SK-N-SH (cell line): ENCODE results near the gene LAMA1. TPM values are rescaled to one million over a fixed set of nuclear protein-coding genes. Genes with fewer than 3 reads are reported as not detected.

Experiments used
- CTCF ChIA-PET: fragments of 300-600, 350-600 bp; formaldehyde crosslinking; extraction: SDS; loops from one replicate; lab custom pipeline; 2021; lab: Yijun Ruan, JAX
- POLR2A ChIA-PET: fragments of 350-600 bp; sonication (Branson Sonifier 250); formaldehyde crosslinking; extraction: SDS; loops from one replicate; lab custom pipeline; 2020; ENCODE audit warnings: antibody characterized with exemption, inconsistent platforms; lab: Yijun Ruan, JAX
- DNase-seq: peaks from one replicate; pipeline ENCODE4 v3.0.0; 2012
- H2AFZ ChIP-seq: fragments of 200-600 bp; sonication (generic); 2 replicates; pipeline ENCODE4 v1.8.1; 2016; ENCODE audit warnings: antibody characterized with exemption, mild to moderate bottlenecking, low read depth
- H3F3A ChIP-seq: fragments of 200-600 bp; sonication (generic); replicated peaks from 2 replicates; pipeline ENCODE3; 2016; ENCODE audit warnings: antibody characterized with exemption, mild to moderate bottlenecking; ENCODE audit not compliant: insufficient read depth
- H3K27ac ChIP-seq, 2 experiments: fragments of 200-500 bp in 1 of 2; fragments of 200-600 bp in 1 of 2; sonication (Bioruptor generic) in 1 of 2; sonication (generic), shearing (Covaris generic) in 1 of 2; 2 replicates each; pipeline versions ENCODE4 v1.5.1 to v1.6.1; 2014 to 2016; ENCODE audit warnings: low read depth in 2 of 2, inconsistent platforms in 1 of 2, low read length in 1 of 2, mild to moderate bottlenecking in 1 of 2, mixed read lengths in 1 of 2
- H3K27me3 ChIP-seq: fragments of 200-600 bp; sonication (generic), shearing (Covaris generic); 2 replicates; pipeline ENCODE4 v1.6.1; 2016; ENCODE audit warnings: mixed run types; ENCODE audit not compliant: insufficient read depth
- H3K36me3 ChIP-seq, 2 experiments: fragments of 200-500 bp in 1 of 2; fragments of 200-600 bp in 1 of 2; sonication (Bioruptor generic) in 1 of 2; sonication (generic) in 1 of 2; replicated peaks in 1 of 2; 2 replicates each; pipeline versions ENCODE3 to v1.5.1; 2014 to 2016; ENCODE audit warnings: low read length in 1 of 2, mild to moderate bottlenecking in 1 of 2; ENCODE audit not compliant: insufficient read depth in 2 of 2, control insufficient read depth in 1 of 2
- H3K4me1 ChIP-seq, 2 experiments: fragments of 200-500 bp in 1 of 2; fragments of 200-600 bp in 1 of 2; sonication (Bioruptor generic) in 1 of 2; sonication (generic), shearing (Covaris generic) in 1 of 2; 2 replicates each; pipeline versions ENCODE4 v1.5.1 to v1.6.1; 2014 to 2016; ENCODE audit warnings: low read depth in 1 of 2, low read length in 1 of 2, mixed run types in 1 of 2; ENCODE audit not compliant: insufficient read depth in 2 of 2, control insufficient read depth in 1 of 2
- H3K4me2 ChIP-seq: fragments of 200-600 bp; sonication (generic), shearing (Covaris generic); 2 replicates; pipeline ENCODE4 v1.6.1; 2017; ENCODE audit warnings: mixed run types
- H3K4me3 ChIP-seq, 2 experiments: fragments of 200-500 bp in 1 of 2; fragments of 200-600 bp in 1 of 2; sonication (Bioruptor generic) in 1 of 2; sonication (generic), shearing (Covaris generic) in 1 of 2; 2 replicates each; pipeline versions ENCODE4 v1.5.1 to v1.8.1; 2014 to 2016; ENCODE audit warnings: low read depth in 2 of 2, inconsistent platforms in 1 of 2, low read length in 1 of 2, mild to moderate bottlenecking in 1 of 2, mixed read lengths in 1 of 2, moderate library complexity in 1 of 2
- H3K79me2 ChIP-seq: fragments of 200-600 bp; sonication (generic); 2 replicates; pipeline ENCODE4 v1.8.1; 2017; ENCODE audit warnings: mild to moderate bottlenecking; ENCODE audit not compliant: insufficient read depth
- H3K9ac ChIP-seq: fragments of 200-600 bp; sonication (generic); 2 replicates; pipeline ENCODE4 v1.6.1; 2017; ENCODE audit warnings: mixed run types
- H3K9me2 ChIP-seq: fragments of 200-600 bp; sonication (generic); 2 replicates; pipeline ENCODE4 v1.6.1; 2017; ENCODE audit warnings: mixed run types
- H3K9me3 ChIP-seq: fragments of 200-600 bp; sonication (generic); 2 replicates; pipeline ENCODE4 v1.6.1; 2017; ENCODE audit warnings: mixed run types, mild to moderate bottlenecking, moderate library complexity
- H4K20me1 ChIP-seq: fragments of 200-600 bp; sonication (generic); 2 replicates; pipeline ENCODE4 v1.6.1; 2017; ENCODE audit warnings: mild to moderate bottlenecking, mixed run types; ENCODE audit not compliant: insufficient read depth
- CHD2 ChIP-seq: fragments of 150-350 bp; IDR thresholded peaks from 2 replicates; pipeline ENCODE4 v1.6.1; 2018; ENCODE audit warnings: low read length; ENCODE audit not compliant: partially characterized antibody
- ELF1 ChIP-seq: IDR thresholded peaks from 2 replicates; pipeline ENCODE4 v1.4.0; 2012
- EP300 ChIP-seq, 2 experiments: IDR thresholded peaks; 2 replicates each; pipeline versions ENCODE4 v1.4.0 to v1.6.1; 2012; ENCODE audit warnings: borderline replicate concordance in 1 of 2, low read depth in 1 of 2, low read length in 1 of 2
- EZH2phosphoT487 ChIP-seq: fragments of 200-600 bp; sonication (generic); IDR thresholded peaks from 2 replicates; pipeline ENCODE4 v1.6.1; 2017; ENCODE audit warnings: low read depth, mixed run types, mild to moderate bottlenecking, antibody characterized with exemption, moderate library complexity, borderline replicate concordance
- FOSL2 ChIP-seq: IDR thresholded peaks from 2 replicates; pipeline ENCODE4 v1.4.0; 2012; ENCODE audit warnings: low read depth, mild to moderate bottlenecking, moderate library complexity, borderline replicate concordance
- FOXJ3 ChIP-seq: sonication (generic); formaldehyde crosslinking; IDR thresholded peaks from 2 replicates; pipeline ENCODE4 v1.5.1; 2020; ENCODE audit warnings: mild to moderate bottlenecking, missing genetic modification reagents
- GABPA ChIP-seq: IDR thresholded peaks from 2 replicates; pipeline ENCODE4 v1.4.0; 2012; ENCODE audit warnings: low read depth, mild to moderate bottlenecking
- GATA2 ChIP-seq: sonication (generic); formaldehyde crosslinking; IDR thresholded peaks from 2 replicates; pipeline ENCODE4 v1.5.0; 2020; ENCODE audit warnings: mild to moderate bottlenecking, missing genetic modification reagents
- JUND ChIP-seq: IDR thresholded peaks from 2 replicates; pipeline ENCODE4 v1.4.0; 2012
- MAX ChIP-seq: IDR thresholded peaks from 2 replicates; pipeline ENCODE4 v1.4.0; 2012; ENCODE audit warnings: low read depth
- MEF2A ChIP-seq: IDR thresholded peaks from 2 replicates; pipeline ENCODE4 v1.4.0; 2012; ENCODE audit warnings: low read depth, borderline replicate concordance
- MXI1 ChIP-seq: IDR thresholded peaks from 2 replicates; pipeline ENCODE4 v1.6.1; 2012; ENCODE audit warnings: mild to moderate bottlenecking, low read depth, low read length, improper control_type of control experiment
- RCOR1 ChIP-seq: fragments of 150-350 bp; IDR thresholded peaks from 2 replicates; pipeline ENCODE4 v1.6.1; 2017; ENCODE audit warnings: antibody characterized with exemption, low read length
- REST ChIP-seq: IDR thresholded peaks from 2 replicates; pipeline ENCODE4 v1.6.1; 2012; ENCODE audit warnings: mild to moderate bottlenecking, low read depth, low read length, moderate library complexity
- RFX5 ChIP-seq: IDR thresholded peaks from 2 replicates; pipeline ENCODE4 v1.6.1; 2012; ENCODE audit warnings: mild to moderate bottlenecking, improper control_type of control experiment, low read length
- TAF1 ChIP-seq: IDR thresholded peaks from 2 replicates; pipeline ENCODE4 v1.6.1; 2012; ENCODE audit warnings: low read depth, mild to moderate bottlenecking, low read length, moderate library complexity, borderline replicate concordance
- TCF12 ChIP-seq: IDR thresholded peaks from 2 replicates; pipeline ENCODE4 v1.4.0; 2012
- TEAD4 ChIP-seq: IDR thresholded peaks from 2 replicates; pipeline ENCODE4 v1.4.0; 2012; ENCODE audit warnings: mild to moderate bottlenecking, borderline replicate concordance; ENCODE audit not compliant: insufficient read depth
- USF1 ChIP-seq: IDR thresholded peaks from 2 replicates; pipeline ENCODE4 v1.4.0; 2012; ENCODE audit warnings: low read depth, borderline replicate concordance
- ZBTB33 ChIP-seq: IDR thresholded peaks from 2 replicates; pipeline ENCODE4 v1.4.0; 2012; ENCODE audit warnings: low read depth, borderline replicate concordance
- polyA plus RNA-seq, 3 experiments: library from polyadenylated mRNA; depleted of rRNA; stranded (reverse); fragments of >200 nt; gene quantifications; 2 replicates each; pipeline ENCODE4 v1.2.3, GENCODE V29; 2012

The LAMA1 gene
- polyA plus RNA-seq, 1 of the 3 experiments (the other 2 are of a cell fraction) = 0.07 TPM

GRCh38 chr18:7141287-7141686 is 23.7 kb upstream of the LAMA1 start:
- Histone ChIP-seq H3K79me2 (no peaks in the 10 kb centered on the region), H3K9me3 (no peaks in the 10 kb centered on the region; the same call in 1 of the 2 replicates), H3K27ac (no peak overlapping the region), H3K9ac (no peak overlapping the region), H3F3A (no peaks in the 10 kb centered on the region), H4K20me1 (no peaks in the 10 kb centered on the region), H3K9me2 (no peaks in the 10 kb centered on the region), H3K4me3 (no peak overlapping the region), H2AFZ (no peak overlapping the region), H3K27me3 (no peaks in the 10 kb centered on the region), H3K4me1 (no peaks in the 10 kb centered on the region), H3K36me3 (no peaks in the 10 kb centered on the region), H3K4me2 (no peak overlapping the region)
- DNase-seq = no peak
- TF ChIP-seq TCF12 (no peak), EZH2phosphoT487 (no peak), ELF1 (no peak), ZBTB33 (no peak), RFX5 (no peak), GABPA (no peak), JUND (no peak), MEF2A (no peak), TEAD4 (no peak), EP300 (IDR thresholded peaks at IDR 0.05; ENCODE audit: borderline replicate concordance in 1 of 2, low read depth in 1 of 2, low read length in 1 of 2) (no peak), TAF1 (no peak), FOXJ3 (CRISPR knock-in tag) (no peak), GATA2 (CRISPR knock-in tag) (no peak), CHD2 (no peak), MXI1 (no peak), RCOR1 (no peak), REST (no peak), USF1 (no peak), FOSL2 (no peak), MAX (no peak)
- CTCF ChIA-PET = no interaction called here
- POLR2A ChIA-PET = no interaction called here
